Measurements from ENCODE around the gene TLE5.

Gene TLE5

DNA sequence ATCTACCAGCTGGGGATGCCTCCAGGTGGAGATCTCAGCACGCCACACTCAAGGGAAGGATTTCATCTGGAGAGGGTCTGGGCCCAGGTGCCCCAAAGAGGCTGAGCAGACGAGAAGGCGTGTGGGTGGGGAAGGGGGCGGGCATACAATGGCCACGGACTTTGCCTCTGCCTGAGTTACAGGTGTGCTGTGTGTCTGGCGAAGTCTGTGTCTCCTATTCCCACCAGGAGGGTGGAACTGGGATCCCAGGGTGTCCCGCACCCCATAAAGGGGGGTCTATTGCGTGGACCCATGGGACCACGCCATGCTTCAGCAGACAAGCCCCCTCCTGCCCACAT lies 36.8 kb downstream of the TLE5 start:
- TF ChIP-seq ZNF70 (CRISPR knock-in tag; IDR thresholded peaks at IDR 0.05) (no peak), TSHZ2 (CRISPR knock-in tag; IDR thresholded peaks at IDR 0.05) (no peak), ZNF565 (CRISPR knock-in tag; conservative IDR thresholded peaks at IDR 0.05; ENCODE audit: low read depth) (no peak), RARB (CRISPR knock-in tag; IDR thresholded peaks at IDR 0.05) (no peak), SNAI2 (CRISPR knock-in tag; IDR thresholded peaks at IDR 0.05) (no peak), PPARA (CRISPR knock-in tag; IDR thresholded peaks at IDR 0.05; ENCODE audit: borderline replicate concordance) (no peak), ZNF8 (CRISPR knock-in tag; IDR thresholded peaks at IDR 0.05) (no peak), CSDC2 (CRISPR knock-in tag; IDR thresholded peaks at IDR 0.05) (no peak), ZC3H10 (CRISPR knock-in tag; IDR thresholded peaks at IDR 0.05) (no peak), ISL1 (CRISPR knock-in tag; IDR thresholded peaks at IDR 0.05) (no peak), ZFP3 (CRISPR knock-in tag; IDR thresholded peaks at IDR 0.05) (no peak), BACH2 (CRISPR knock-in tag; IDR thresholded peaks at IDR 0.05; ENCODE audit: borderline replicate concordance) (no peak), ZFP30 (CRISPR knock-in tag; IDR thresholded peaks at IDR 0.05) (no peak), ARNTL (CRISPR knock-in tag; IDR thresholded peaks at IDR 0.05; ENCODE audit: borderline replicate concordance, low read depth) (no peak), TCF4 (CRISPR knock-in tag; IDR thresholded peaks at IDR 0.05; ENCODE audit: borderline replicate concordance) (no peak)
- TF ChIP-seq, protein P1, sequence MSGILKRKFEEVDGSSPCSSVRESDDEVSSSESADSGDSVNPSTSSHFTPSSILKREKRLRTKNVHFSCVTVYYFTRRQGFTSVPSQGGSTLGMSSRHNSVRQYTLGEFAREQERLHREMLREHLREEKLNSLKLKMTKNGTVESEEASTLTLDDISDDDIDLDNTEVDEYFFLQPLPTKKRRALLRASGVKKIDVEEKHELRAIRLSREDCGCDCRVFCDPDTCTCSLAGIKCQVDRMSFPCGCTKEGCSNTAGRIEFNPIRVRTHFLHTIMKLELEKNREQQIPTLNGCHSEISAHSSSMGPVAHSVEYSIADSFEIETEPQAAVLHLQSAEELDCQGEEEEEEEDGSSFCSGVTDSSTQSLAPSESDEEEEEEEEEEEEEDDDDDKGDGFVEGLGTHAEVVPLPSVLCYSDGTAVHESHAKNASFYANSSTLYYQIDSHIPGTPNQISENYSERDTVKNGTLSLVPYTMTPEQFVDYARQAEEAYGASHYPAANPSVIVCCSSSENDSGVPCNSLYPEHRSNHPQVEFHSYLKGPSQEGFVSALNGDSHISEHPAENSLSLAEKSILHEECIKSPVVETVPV (CRISPR knock-in tag; IDR thresholded peaks at IDR 0.05) = no peak
- TF ChIP-seq, protein P2, sequence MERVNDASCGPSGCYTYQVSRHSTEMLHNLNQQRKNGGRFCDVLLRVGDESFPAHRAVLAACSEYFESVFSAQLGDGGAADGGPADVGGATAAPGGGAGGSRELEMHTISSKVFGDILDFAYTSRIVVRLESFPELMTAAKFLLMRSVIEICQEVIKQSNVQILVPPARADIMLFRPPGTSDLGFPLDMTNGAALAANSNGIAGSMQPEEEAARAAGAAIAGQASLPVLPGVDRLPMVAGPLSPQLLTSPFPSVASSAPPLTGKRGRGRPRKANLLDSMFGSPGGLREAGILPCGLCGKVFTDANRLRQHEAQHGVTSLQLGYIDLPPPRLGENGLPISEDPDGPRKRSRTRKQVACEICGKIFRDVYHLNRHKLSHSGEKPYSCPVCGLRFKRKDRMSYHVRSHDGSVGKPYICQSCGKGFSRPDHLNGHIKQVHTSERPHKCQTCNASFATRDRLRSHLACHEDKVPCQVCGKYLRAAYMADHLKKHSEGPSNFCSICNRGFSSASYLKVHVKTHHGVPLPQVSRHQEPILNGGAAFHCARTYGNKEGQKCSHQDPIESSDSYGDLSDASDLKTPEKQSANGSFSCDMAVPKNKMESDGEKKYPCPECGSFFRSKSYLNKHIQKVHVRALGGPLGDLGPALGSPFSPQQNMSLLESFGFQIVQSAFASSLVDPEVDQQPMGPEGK (CRISPR knock-in tag; IDR thresholded peaks at IDR 0.05; ENCODE audit: borderline replicate concordance) = no peak
- ATAC-seq = no peak

- TF ChIP-seq TSHZ2 (CRISPR knock-in tag; IDR thresholded peaks at IDR 0.05) (no peak), ISL1 (CRISPR knock-in tag; IDR thresholded peaks at IDR 0.05) (no peak), ZNF8 (CRISPR knock-in tag; IDR thresholded peaks at IDR 0.05) (no peak), ZFP30 (CRISPR knock-in tag; IDR thresholded peaks at IDR 0.05) (no peak), ESRRG (CRISPR knock-in tag; IDR thresholded peaks at IDR 0.05) (no peak), GLIS3 (CRISPR knock-in tag; IDR thresholded peaks at IDR 0.05) (no peak), CSDC2 (CRISPR knock-in tag; IDR thresholded peaks at IDR 0.05) (no peak), TCF4 (CRISPR knock-in tag; IDR thresholded peaks at IDR 0.05; ENCODE audit: borderline replicate concordance) (no peak), ZC3H10 (CRISPR knock-in tag; IDR thresholded peaks at IDR 0.05) (no peak), BACH2 (CRISPR knock-in tag; IDR thresholded peaks at IDR 0.05; ENCODE audit: borderline replicate concordance) (no peak), ZNF565 (CRISPR knock-in tag; conservative IDR thresholded peaks at IDR 0.05; ENCODE audit: low read depth) (no peak)
- TF ChIP-seq, protein P1 (CRISPR knock-in tag; IDR thresholded peaks at IDR 0.05) = no peak
- ATAC-seq = peak; percentile 31
Observed at GRCh38 chr19:3024870-3025548, 37.3 kb downstream of the TLE5 start.

All from SK-N-SH treated with all-trans-retinoic acid at 6 μM for 48 hours (cell line).